ENCODE results near the gene C8A. TPM values are rescaled to one million over a fixed set of nuclear protein-coding genes. Genes with fewer than 3 reads are reported as not detected.
A peak's percentile ranks its signal among the peaks of the same experiment; 100 is the strongest.

The C8A gene
- total and polyA plus RNA-seq, 4 donors, result 144 to 669 (median 275) TPM

GRCh38 chr1:56819387-56819899, 35.2 kb upstream of the C8A start, which contains the start of gene FYB2:
TSS of gene FYB2 (minus strand) at chr1:56819404. CDS start at chr1:56819290, 114 bp downstream.
- no peaks in the 10 kb centered on the region for H3K36me3 ChIP-seq (ENCODE audit: control insufficient read depth in 4 of 4, insufficient read depth in 3 of 4, low read depth in 1 of 4, low read length in 3 of 4)
- DNase-seq (ENCODE audit: low spot score), result peak; percentile 49
- no peaks in the 10 kb centered on the region for H3K9me3 ChIP-seq (ENCODE audit: control insufficient read depth in 4 of 4, low read length in 3 of 4)
- H3K4me1 ChIP-seq (ENCODE audit: control insufficient read depth in 4 of 4, insufficient read depth in 4 of 4, low read length in 3 of 4), result peaks cover 0 to 54% (median 19%) of the 10 kb centered on the region in 4 donors
- H3K4me3 ChIP-seq (ENCODE audit: low read depth in 1 of 3, low read length in 3 of 3), result peak within 1 kb of the TSS; percentile 54 to 91 (median 71)
- H3K27ac ChIP-seq (ENCODE audit: low read depth in 1 of 2, low read length in 2 of 2), result peak within 1 kb of the TSS; percentile 93 to 98
- 30% methylated on average over 10 of the region's 10 CpGs for WGBS
- no peaks in the 10 kb centered on the region for H3K27me3 ChIP-seq (ENCODE audit: control insufficient read depth in 4 of 4, insufficient read depth in 4 of 4, low read length in 3 of 4)
- TF ChIP-seq JUND (IDR thresholded peaks at IDR 0.05) (no peak), ZBTB33 (IDR thresholded peaks at IDR 0.05) (no peak), HNF4G (IDR thresholded peaks at IDR 0.05) (no peak), RAD21 (IDR thresholded peaks at IDR 0.05) (peak in 1 of 2 donors; percentile 10), GABPA (IDR thresholded peaks at IDR 0.05 in 1 of 2, conservative IDR thresholded peaks at IDR 0.05 in 1 of 2) (no peak), MAX (IDR thresholded peaks at IDR 0.05) (no peak), TAF1 (conservative IDR thresholded peaks at IDR 0.05) (no peak), HNF4A (conservative IDR thresholded peaks at IDR 0.05) (peak in 1 of 2 donors; percentile 19), NR2F2 (IDR thresholded peaks at IDR 0.05) (no peak), FOXA2 (IDR thresholded peaks at IDR 0.05) (no peak), SP1 (IDR thresholded peaks at IDR 0.05) (no peak), REST (IDR thresholded peaks at IDR 0.05) (peak; percentile 64), ATF3 (IDR thresholded peaks at IDR 0.05) (no peak), FOXA1 (IDR thresholded peaks at IDR 0.05) (no peak), CTCF (IDR thresholded peaks at IDR 0.05; ENCODE audit: low read depth, low read length, missing input control) (no peak), EGR1 (IDR thresholded peaks at IDR 0.05; ENCODE audit: low read depth in 2 of 2) (no peak), YY1 (IDR thresholded peaks at IDR 0.05) (peak; percentile 71), RXRA (IDR thresholded peaks at IDR 0.05) (peak in 1 of 2 donors; percentile 14)
- peak within 1 kb of the TSS; percentile 87 to 92 for H3K9ac ChIP-seq (ENCODE audit: low read depth in 1 of 2, low read length in 2 of 2)
